Neuronal stem cell (in vitro differentiated cells): ENCODE data around the gene EBI3.

ENCODE experiments used
- DNase-seq: peaks from one replicate; pipeline ENCODE4 v3.0.0-alpha.2; 2013; ENCODE audit warnings: low spot score
- H2AFZ ChIP-seq: one replicate; pipeline ENCODE4 v1.6.1; 2013; ENCODE audit warnings: mild to moderate bottlenecking, low read length, inconsistent platforms
- H2AK5ac ChIP-seq: 2 replicates; pipeline ENCODE4 v1.6.1; 2013; ENCODE audit warnings: low read depth, mild to moderate bottlenecking, inconsistent platforms, low read length, moderate library complexity, mixed read lengths
- H2BK120ac ChIP-seq: 2 replicates; pipeline ENCODE4 v1.6.1; 2013; ENCODE audit warnings: low read depth, mild to moderate bottlenecking, inconsistent platforms, low read length, moderate library complexity, mixed read lengths
- H2BK12ac ChIP-seq: one replicate; pipeline ENCODE4 v1.6.1; 2013; ENCODE audit warnings: low read length, inconsistent platforms
- H2BK15ac ChIP-seq: 2 replicates; pipeline ENCODE4 v1.6.1; 2013; ENCODE audit warnings: mild to moderate bottlenecking, low read length, inconsistent platforms, mixed read lengths
- H2BK5ac ChIP-seq: one replicate; pipeline ENCODE4 v1.6.1; 2013; ENCODE audit warnings: inconsistent platforms, mild to moderate bottlenecking, low read length, moderate library complexity
- H3K14ac ChIP-seq: one replicate; pipeline ENCODE4 v1.6.1; 2013; ENCODE audit warnings: low read length, inconsistent platforms
- H3K18ac ChIP-seq: 2 replicates; pipeline ENCODE4 v1.6.1; 2013; ENCODE audit warnings: low read length, inconsistent platforms
- H3K23ac ChIP-seq: 2 replicates; pipeline ENCODE4 v1.6.1; 2013; ENCODE audit warnings: low read depth, mild to moderate bottlenecking, mixed read lengths, low read length, inconsistent platforms; ENCODE audit not compliant: poor library complexity
- H3K27ac ChIP-seq: replicated peaks from 3 replicates; pipeline ENCODE4 v1.5.1; 2013; ENCODE audit warnings: low read length, inconsistent platforms
- H3K27me3 ChIP-seq, 3 experiments: 2 replicates each; pipeline ENCODE4 v1.6.1; 2013; ENCODE audit warnings: low read length in 3 of 3, mild to moderate bottlenecking in 2 of 3, inconsistent platforms in 1 of 3, low read depth in 1 of 3, mixed read lengths in 1 of 3, moderate library complexity in 1 of 3; ENCODE audit not compliant: control insufficient read depth in 3 of 3, insufficient read depth in 3 of 3
- H3K36me3 ChIP-seq, 2 donors: replicated peaks in 1 of 2; 2 replicates each; pipeline ENCODE4 v1.6.1; 2013; ENCODE audit warnings: low read length in 2 of 2; ENCODE audit not compliant: control insufficient read depth in 2 of 2, insufficient read depth in 2 of 2
- H3K4ac ChIP-seq: 2 replicates; pipeline ENCODE4 v1.6.1; 2013; ENCODE audit warnings: inconsistent platforms, mild to moderate bottlenecking, low read length, moderate library complexity
- H3K4me1 ChIP-seq, 2 donors: 1 replicate in 1 of 2; 2 replicates in 1 of 2; pipeline ENCODE4 v1.6.1; 2013; ENCODE audit warnings: low read length in 2 of 2, low read depth in 1 of 2; ENCODE audit not compliant: control insufficient read depth in 2 of 2, insufficient read depth in 1 of 2
- H3K4me2 ChIP-seq: one replicate; pipeline ENCODE4 v1.6.1; 2013; ENCODE audit warnings: mild to moderate bottlenecking, low read length, inconsistent platforms; ENCODE audit not compliant: insufficient read depth, poor library complexity, severe bottlenecking
- H3K4me3 ChIP-seq, 2 donors: 2 replicates each; pipeline ENCODE4 v1.5.1; 2013; ENCODE audit warnings: low read length in 2 of 2, mild to moderate bottlenecking in 2 of 2, inconsistent platforms in 1 of 2, moderate library complexity in 1 of 2
- H3K79me1 ChIP-seq: one replicate; pipeline ENCODE4 v1.6.1; 2013; ENCODE audit warnings: low read depth, mild to moderate bottlenecking, inconsistent platforms, low read length, moderate library complexity
- H3K9ac ChIP-seq: one replicate; pipeline ENCODE4 v1.6.1; 2013; ENCODE audit warnings: mild to moderate bottlenecking, low read depth, low read length, inconsistent platforms; ENCODE audit not compliant: poor library complexity
- H3K9me3 ChIP-seq, 2 donors: replicated peaks in 1 of 2; 2 replicates each; pipeline versions ENCODE3 to v1.6.1; 2013; ENCODE audit warnings: low read length in 2 of 2, mild to moderate bottlenecking in 2 of 2, inconsistent platforms in 1 of 2, low read depth in 1 of 2, mixed read lengths in 1 of 2, moderate library complexity in 1 of 2; ENCODE audit not compliant: control insufficient read depth in 2 of 2, insufficient read depth in 1 of 2
- H4K8ac ChIP-seq: one replicate; pipeline ENCODE4 v1.6.1; 2013; ENCODE audit warnings: low read depth, mild to moderate bottlenecking, inconsistent platforms, low read length, moderate library complexity
- H4K91ac ChIP-seq: one replicate; pipeline ENCODE4 v1.6.1; 2013; ENCODE audit warnings: low read length, low read depth, mild to moderate bottlenecking, inconsistent platforms; ENCODE audit not compliant: poor library complexity
- WGBS, 2 donors: extraction: QIAGEN DNeasy Blood & Tissue Kit; methylation state at CpG; one replicate each; pipeline ENCODE4 v1.1.7; 2013; ENCODE audit warnings: missing lambda C conversion rate in 2 of 2, mixed read lengths in 1 of 2; ENCODE audit not compliant: insufficient read length in 2 of 2, insufficient replicate concordance in 1 of 2; ENCODE audit errors: extremely low coverage in 2 of 2; 5-methylcytosine and 5-hydroxymethylcytosine counted together

EBI3 gene

DNA sequence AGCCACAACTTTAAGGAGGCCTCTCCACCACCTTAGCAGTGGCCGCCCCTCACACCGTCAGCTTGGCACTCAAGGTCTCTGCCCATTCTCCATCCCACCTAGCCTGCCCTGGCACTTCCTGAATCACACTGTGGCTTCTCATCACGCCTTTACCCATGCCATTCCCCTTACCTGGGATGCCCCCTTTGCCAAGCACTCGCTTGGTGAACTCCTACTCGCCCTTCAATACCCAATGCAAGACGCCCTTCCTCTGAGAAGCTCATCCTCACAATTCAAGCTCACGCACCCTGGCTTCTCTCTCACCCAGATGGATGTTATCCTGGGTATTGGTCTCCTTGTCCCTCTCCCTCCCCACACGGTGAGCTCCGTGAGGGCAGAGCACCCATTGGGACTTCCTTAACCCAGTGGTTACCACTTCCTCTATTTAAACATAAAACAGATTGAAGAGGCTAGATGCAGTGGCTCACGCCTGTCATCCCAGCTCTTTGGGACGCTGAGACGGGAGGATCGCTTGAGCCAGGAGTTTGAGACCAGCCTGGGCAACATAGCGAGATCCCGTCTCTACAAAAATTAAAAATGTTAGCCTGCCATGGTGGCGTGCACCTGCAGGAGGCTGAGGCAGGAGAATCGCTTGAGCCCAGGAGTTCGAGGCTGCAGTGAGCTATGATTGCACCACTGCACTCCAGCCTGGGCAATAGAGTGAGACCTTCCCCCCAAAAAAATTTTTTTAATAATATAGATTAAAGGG is 37.1 kb downstream of the EBI3 start:
- no peak overlapping the region for H4K91ac ChIP-seq
- no peak overlapping the region for H2AFZ ChIP-seq
- no peak overlapping the region for H2AK5ac ChIP-seq
- H2BK15ac ChIP-seq = no peak overlapping the region
- DNase-seq = no peak
- H3K27me3 ChIP-seq = no peaks in the 10 kb centered on the region
- no peaks in the 10 kb centered on the region for H3K4me1 ChIP-seq
- no peak overlapping the region for H3K4ac ChIP-seq
- no peak overlapping the region for H2BK12ac ChIP-seq
- no peak overlapping the region for H3K4me2 ChIP-seq
- H2BK120ac ChIP-seq = no peak overlapping the region
- no peak overlapping the region for H4K8ac ChIP-seq
- no peak overlapping the region for H3K14ac ChIP-seq
- H3K18ac ChIP-seq = no peak overlapping the region
- no peak overlapping the region for H3K9ac ChIP-seq
- no CpG with 5 or more reads among the region's 18 CpGs for WGBS, 2 donors
- peaks cover 4% of the 10 kb centered on the region for H3K79me1 ChIP-seq
- H3K4me3 ChIP-seq = peak overlapping the region in 1 of 2 donors; percentile 20
- H3K23ac ChIP-seq = no peak overlapping the region
- peaks cover 21 to 48% of the 10 kb centered on the region in 2 donors for H3K36me3 ChIP-seq
- no peak overlapping the region for H2BK5ac ChIP-seq
- no peak overlapping the region for H3K27ac ChIP-seq
- no peaks in the 10 kb centered on the region for H3K9me3 ChIP-seq

DNA sequence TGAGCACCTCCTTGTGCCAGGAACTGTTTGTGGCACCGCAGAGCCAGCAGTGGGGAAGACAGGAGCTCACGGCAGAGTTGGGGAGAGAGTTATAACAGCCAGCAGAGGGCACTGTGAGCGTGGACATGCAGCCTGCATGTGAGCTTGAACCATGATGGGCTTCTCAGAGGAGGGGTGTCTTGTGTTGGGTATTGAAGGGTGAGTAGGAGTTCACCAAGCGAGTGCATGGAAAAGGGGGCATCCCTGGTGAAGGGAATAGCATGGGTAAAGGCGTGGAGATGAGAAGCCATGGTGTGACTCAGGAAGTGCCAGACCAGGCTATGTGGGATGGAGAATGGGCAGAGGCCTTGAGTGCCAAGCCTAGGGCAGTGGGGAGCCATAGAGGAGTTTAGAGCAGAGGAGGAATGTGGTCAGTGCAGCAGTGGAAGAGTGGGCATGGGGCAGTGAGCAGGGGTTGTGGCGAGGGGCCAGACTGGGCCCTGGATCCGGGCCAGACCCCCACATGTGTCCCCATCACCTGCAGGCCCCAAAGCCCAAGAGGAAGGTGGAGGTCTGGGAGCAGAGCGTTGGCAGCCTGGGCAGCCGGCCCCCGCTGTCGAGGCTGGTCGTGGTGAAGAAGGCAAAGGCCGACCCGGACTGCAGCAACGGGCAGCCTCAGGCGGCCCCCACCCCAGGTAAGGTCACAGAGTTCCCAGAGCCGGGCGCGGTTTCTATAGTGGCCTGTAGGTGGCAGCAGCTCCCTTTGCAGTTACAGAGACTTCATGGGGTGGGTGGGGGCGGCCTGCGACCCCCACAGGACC is 38.0 kb downstream of the EBI3 start:
- no peaks in the 10 kb centered on the region for H3K27me3 ChIP-seq
- no CpG with 5 or more reads among the region's 21 CpGs for WGBS, 2 donors
- H3K79me1 ChIP-seq = peaks cover 4% of the 10 kb centered on the region

DNA sequence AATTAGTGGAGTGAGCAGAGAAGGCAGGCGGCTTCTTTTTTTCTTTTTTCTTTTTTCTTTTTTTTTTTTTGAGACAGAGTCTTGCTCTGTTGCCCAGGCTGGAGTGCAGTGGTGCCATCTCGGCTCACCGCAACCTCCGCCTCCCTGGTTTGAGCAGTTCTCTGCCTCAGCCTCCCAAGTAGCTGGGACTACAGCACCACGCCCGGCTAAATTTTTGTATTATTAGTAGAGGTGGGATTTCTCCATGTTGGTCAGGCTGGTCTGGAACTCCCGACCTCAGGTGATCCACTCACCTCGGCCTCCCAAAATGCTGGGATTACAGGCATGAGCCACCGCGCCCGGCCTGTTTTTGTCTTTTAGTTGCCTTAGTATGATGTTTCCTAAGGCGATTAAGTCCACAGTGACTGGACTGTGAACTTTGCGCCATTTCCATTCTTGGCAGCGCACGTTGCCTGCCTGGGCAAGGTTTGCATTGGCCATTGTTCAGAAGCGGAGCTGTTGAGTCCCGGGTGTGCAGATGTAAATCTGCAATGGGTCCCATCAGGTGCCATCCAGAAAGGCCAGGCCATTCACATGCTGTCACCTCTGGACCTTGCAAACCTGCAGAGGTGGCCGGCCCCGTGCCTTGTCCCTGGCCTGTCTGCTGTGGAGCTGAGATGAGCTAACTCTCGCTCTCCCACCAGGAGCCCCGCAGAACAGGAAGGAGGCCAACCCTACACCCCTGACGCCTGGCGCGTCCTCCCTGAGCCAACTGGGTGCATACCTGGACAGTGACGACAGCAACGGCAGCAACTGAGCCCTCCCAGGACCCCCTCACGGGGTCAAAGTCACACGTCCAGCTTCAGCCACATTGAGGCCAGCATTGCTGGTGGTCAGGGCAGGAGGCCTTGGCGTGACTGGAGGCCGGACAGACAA is 38.8 kb downstream of the EBI3 start:
- Histone ChIP-seq H3K4me2 (no peak overlapping the region), H3K27me3 (no peaks in the 10 kb centered on the region), H3K18ac (no peak overlapping the region), H4K91ac (no peak overlapping the region), H3K9ac (no peak overlapping the region), H3K14ac (no peak overlapping the region), H2AK5ac (no peak overlapping the region), H2BK5ac (no peak overlapping the region), H3K27ac (no peak overlapping the region), H2AFZ (no peak overlapping the region), H3K4me1 (no peaks in the 10 kb centered on the region), H4K8ac (no peak overlapping the region), H3K36me3 (peaks cover 15 to 34% of the 10 kb centered on the region in 2 donors), H3K4me3 (no peak overlapping the region), H3K9me3 (no peaks in the 10 kb centered on the region), H2BK120ac (no peak overlapping the region), H2BK12ac (no peak overlapping the region), H3K23ac (peak overlapping the region; percentile 85), H3K79me1 (peaks cover 3% of the 10 kb centered on the region), H2BK15ac (no peak overlapping the region), H3K4ac (no peak overlapping the region)
- no CpG with 5 or more reads among the region's 30 CpGs for WGBS, 2 donors
- DNase-seq = no peak

More for the DNA sequence above, 38.0 kb downstream of the EBI3 start:
- no peaks in the 10 kb centered on the region for H3K9me3 ChIP-seq
- peak overlapping the region; percentile 93 for H2BK5ac ChIP-seq
- H2BK12ac ChIP-seq = no peak overlapping the region
- no peak overlapping the region for H3K27ac ChIP-seq
- no peak overlapping the region for H3K9ac ChIP-seq
- H2AFZ ChIP-seq = no peak overlapping the region
- H3K4ac ChIP-seq = no peak overlapping the region
- peak; percentile 60 for DNase-seq
- no peak overlapping the region for H2BK120ac ChIP-seq
- peaks cover 18 to 41% of the 10 kb centered on the region in 2 donors for H3K36me3 ChIP-seq
- no peak overlapping the region for H3K14ac ChIP-seq
- peak overlapping the region; percentile 75 for H3K23ac ChIP-seq
- peak overlapping the region; percentile 64 for H3K18ac ChIP-seq
- H2BK15ac ChIP-seq = peak overlapping the region; percentile 58
- H3K4me3 ChIP-seq = peak overlapping the region in 1 of 2 donors; percentile 3
- no peak overlapping the region for H3K4me2 ChIP-seq
- H4K91ac ChIP-seq = no peak overlapping the region
- no peaks in the 10 kb centered on the region for H3K4me1 ChIP-seq
- peak overlapping the region; percentile 57 for H2AK5ac ChIP-seq
- no peak overlapping the region for H4K8ac ChIP-seq
